CD4-positive, alpha-beta T cell treated with Interleukin-17A for 1 hour (primary cell): ENCODE results near the gene CAT.

Source experiments
- DNase-seq: peaks from one replicate; pipeline ENCODE4 v3.0.0-alpha.2; 2020

Gene CAT

DNA sequence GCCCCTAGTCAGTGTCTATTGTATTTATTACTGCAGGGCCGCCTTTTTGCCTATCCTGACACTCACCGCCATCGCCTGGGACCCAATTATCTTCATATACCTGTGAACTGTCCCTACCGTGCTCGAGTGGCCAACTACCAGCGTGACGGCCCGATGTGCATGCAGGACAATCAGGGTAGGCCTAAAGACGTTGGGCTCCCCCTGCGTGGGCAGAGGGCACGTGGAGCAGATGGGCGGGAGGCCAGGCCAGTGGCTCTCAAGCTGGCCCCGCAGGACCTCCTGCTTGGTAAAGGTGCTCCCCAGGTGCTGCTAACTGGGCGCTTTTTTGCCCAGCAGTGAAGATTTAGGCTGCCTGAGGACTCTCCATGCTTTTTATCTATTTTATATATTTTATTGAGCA is 22.5 kb downstream of the CAT start:
- DNase-seq = no peak

DNA sequence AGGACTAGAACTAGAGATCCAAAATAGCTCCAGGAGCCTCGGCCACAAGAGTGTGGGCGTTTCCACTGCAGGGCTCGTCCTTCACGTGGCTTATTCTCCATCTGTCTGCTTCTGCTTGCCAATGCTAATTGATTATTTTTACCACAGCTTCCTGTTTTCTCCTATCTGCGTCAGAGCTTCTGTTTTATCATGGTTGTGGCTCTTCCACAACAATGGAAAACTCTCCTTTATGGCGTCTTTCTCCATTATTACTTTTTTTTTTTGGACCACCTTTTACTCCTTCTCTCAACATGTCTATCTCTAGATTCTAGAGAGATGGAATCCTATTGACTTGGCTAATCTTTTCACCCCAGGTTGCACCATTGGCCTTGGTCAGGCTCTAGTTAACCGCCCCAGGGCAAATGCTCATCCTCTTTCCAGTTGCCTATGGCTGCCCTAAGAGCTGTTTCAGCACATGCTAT is 25.9 kb downstream of the CAT start:
- DNase-seq = no peak

DNA sequence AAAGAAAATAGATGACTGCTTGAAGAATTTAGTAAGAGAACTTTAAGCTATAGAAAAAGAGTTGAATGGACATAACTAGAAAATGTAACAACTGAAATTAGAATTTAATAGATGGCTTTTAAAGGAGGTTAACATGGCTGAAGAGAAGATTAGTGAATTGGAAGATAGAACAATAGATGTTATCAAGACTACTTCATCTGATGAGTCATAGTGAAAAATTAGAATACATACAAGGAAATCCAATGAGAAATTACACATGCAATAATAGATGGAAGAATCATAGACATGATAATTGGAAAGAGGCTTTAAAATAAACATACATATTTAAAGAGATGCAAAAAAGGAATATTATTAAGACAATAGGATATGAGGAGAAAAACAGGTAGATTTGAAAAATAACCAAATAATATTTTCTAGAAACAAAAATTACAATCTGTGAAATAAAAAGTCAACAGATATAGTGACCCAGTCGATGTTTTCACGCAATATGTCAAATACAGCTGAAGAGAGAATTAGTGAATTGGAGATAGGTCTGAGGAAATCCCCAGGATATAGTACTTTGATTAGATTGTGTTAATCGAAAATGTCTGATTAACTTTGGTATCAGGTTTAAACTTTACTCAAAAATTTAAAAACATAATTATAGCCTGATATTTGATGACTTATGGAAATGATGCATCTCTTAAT is 28.2 kb downstream of the CAT start:
- no peak for DNase-seq

DNA sequence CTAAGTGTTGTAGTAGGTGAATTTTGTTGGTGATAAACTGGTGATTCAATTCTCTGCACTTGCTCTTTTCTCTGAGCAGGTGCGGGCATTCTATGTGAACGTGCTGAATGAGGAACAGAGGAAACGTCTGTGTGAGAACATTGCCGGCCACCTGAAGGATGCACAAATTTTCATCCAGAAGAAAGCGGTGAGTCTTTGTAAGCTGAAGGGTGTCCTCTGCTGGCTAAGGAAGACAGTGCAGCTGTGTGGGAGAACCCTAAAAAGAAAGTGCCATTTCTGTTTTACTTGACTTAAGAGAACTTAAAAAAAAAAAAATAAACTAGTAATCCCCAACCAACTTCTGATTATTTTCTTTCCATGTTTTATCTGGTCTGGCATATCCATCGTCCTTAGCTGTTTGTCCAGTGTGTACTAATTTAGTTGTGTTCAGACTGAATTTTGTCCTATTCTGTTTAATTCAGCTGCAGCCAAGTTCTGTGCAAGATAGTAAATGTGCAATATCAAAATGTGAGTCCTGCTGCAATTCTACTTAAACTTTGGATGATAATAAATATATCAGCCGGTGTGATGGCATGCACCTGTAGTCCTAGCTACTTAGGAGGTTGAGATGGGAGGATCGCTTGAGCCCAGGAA is 29.6 kb downstream of the CAT start:
- DNase-seq = peak; percentile 43

DNA sequence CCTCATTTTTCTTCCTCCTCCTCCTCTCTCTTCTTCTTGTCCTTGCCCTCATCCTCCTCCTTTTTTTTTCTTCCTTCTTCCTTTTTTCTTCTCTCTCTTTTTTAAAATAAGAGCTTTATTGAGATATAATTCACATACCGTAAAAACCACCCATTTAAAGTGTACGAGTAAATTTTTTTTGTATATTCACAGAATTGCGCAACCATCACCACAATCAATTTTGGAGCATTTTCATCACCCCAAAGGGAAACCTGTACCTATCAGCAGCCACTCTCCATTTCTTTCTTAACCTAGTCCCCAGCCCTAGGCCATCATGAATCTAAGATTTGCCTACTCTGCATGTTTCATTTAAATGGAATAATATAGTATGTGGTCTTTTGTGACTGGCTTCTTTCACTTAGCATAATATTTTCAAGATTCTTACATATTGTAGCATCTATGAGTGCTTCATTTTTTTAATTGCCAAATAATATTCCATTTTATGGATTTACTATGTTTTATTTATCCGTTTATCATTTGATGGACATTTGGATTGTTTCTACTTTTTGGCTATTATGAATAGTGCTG is 35.0 kb downstream of the CAT start:
- no peak for DNase-seq

DNA sequence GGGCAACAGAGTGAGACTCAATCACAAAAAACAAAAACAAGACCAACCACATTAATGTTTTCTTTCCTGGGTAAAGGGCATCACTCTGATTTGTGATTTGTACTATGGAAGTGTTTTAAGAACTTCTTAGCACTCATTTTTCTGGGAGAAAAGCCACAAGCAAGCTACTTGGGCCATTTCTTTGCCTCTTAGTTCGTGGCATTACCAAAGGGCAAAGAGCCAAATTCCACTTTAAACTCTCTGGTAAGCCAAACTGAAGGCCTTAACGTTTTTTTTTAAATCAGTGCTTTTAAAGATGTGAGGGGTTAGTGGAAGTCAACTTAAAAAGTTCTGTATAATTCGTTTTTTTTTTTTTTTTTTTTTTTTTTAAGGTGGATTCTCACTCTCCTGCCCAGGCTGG is 36.9 kb downstream of the CAT start:
- no peak for DNase-seq

DNA sequence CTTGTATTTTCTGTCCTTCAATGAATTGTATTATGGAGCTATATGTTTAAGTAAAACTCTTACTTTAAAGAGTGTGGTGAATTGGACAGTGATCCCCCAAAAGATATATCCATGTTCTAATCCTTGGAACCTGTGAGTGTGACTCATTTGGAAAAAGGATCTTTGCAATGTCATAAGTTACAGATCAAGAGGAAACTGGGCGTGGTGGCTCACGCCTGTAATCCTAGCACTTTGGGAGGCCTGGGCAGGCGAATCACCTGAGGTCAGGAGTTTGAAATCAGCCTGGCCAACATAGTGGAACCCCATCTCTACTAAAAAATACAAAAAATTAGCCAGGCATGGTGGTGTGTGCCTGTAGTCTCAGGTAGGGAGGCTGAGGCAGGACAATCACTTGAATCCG is 38.1 kb downstream of the CAT start:
- DNase-seq = no peak

DNA sequence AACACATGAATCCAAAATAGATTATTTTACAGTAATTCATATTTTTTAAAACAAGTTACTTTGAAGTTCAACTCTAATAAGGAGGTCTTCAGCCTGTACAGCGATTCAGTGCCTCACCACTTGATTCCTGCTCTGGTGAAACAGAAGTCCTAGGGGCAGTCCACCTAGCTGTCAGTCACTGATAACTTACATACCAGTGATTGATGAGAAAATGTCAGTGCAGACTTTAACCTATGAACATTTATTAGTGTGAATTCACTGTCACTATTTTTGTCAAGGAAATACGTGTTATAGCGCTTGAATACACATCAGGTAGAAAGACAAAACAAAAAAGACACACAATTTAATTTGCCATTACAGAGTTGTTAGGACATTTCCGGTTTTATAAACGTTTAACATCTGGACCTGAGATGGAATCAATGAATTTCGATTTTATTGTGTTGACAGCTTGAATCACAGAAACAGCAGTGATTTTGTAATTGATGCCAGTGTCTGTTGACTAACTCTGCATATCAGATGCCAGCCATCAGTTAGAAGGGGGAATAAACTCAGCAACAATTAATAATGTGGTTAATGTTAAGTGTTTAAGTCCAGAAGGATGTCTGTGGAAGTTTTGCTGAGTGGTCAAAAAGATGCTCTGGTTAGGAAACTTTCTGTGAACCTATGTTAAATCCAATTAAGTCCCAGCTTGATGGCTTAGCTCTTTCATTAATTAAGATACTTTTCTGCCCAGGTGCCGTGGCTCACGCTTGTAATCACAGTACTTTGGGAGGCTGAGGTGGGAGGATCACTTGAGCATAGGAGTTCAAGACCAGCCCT is 40.3 kb downstream of the CAT start:
- DNase-seq = no peak

DNA sequence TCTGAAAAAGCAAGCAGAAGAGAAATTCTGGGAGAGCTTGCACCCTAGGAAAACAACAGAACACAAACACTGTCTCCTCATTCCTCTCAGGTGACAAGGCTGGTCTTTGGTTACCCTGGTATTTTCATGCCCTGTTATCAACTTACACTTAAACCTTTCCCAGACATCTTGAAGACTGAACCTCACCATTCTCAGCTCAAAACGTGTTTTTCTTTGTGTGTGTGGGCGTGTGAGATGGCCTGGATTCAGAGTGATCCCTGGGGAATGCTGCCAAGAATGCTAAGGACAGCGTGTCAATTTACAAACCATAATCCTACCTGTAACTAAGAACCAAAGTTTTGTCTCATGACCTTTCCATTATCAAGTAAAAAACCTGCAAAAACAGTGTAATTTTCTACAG is 41.6 kb downstream of the CAT start:
- no peak for DNase-seq

DNA sequence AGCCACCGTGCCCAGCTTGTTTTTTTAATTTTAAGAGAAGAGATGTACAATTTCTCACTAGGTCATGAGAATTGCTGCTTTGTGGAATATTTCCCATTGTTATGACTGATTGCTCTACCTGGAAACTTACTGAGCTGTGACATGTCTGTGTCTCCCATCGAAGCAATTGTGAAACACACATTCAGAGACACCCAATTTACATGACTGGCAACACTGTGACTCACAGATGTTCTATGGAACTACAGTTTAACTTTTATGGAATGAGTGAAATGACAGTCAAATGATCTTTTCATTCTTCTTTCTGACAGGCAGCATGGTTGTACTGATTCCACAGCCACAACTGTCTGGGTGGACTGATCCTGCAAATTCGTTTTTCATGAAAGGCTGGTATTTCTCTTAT is 42.6 kb downstream of the CAT start:
- DNase-seq = no peak

DNA sequence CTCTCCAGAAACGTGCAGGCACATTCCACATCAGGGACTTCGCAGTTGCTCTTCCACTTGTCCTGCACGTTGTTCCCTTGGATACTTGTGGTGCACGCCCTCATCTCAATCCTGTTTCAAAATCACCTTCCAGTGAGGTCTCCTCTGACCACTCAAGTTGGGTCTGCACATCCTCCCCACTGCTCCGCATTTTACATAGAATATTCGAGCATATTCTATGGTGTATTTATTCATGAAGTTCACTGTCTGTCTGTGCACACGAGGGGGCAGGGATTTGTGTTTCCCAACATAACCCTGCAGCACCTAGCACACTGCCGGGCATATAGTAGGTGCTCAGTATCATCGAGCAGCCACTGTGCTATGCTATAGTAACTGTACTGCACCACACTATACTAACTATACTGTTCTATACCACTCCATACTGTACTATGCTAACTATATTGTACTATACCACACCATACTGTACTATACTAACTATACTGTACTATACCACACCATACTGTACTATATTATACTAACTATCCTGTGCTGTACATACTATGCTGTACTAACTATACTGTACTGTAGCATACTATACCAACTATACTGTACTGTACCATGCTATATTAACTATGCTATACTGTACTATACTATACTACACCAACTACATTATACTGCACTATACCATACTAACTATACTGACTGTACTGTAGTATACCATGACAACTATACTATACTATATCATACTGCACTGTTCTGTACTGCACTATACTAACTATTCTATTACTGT is 44.6 kb downstream of the CAT start:
- DNase-seq = no peak

DNA sequence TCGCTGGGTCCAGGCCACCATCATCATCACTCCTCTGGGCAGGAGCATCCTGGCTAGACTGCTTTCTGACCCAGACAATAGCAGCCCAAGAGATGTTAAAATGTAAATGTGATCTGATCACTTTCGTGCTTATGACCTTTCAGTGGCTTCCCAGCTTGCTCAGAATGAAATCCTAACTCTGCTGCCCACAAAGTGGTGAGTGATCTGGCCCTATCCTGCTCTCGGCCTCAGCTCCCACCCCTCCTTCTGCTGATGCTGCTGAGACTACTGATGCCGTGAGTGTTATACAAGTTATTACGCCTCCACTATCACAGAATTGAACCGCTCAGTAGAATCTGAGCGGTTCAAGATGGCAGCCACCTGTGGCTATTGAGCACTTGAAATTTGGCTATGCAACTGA is 48.7 kb downstream of the CAT start:
- DNase-seq = no peak

DNA sequence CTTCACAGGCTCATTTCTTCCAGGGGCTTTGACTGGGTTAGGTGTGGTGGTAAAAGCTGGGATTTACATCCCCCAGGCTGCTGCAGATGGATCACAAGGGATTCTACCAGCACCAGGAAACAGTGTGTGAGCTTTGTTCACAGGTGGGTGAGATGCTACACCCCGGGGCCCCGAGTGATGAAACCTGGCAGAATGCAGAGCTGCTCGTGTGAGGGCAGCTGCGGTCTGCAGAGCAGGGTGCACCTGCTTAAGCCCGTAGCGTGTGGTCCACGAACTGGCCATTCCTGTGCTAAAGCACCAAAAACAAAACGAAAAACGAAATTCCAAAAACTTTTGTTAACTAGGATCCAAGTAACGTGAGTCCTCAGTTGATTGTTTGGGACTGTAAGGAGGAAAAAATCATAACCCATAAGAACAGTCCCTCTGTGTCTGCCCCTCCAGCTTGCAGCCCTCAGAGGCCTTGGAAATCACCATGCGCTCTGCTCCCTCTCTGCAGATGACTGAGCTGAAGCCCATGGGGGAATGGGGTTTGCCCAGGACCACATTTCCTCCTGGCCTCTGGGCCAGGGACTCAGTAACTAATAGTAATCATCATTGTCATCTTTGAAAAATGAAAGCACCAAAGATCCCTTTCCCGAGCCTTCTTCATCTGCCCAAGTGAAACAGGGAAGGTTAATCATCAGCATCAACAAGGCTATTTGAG is 50.3 kb downstream of the CAT start:
- DNase-seq = no peak

DNA sequence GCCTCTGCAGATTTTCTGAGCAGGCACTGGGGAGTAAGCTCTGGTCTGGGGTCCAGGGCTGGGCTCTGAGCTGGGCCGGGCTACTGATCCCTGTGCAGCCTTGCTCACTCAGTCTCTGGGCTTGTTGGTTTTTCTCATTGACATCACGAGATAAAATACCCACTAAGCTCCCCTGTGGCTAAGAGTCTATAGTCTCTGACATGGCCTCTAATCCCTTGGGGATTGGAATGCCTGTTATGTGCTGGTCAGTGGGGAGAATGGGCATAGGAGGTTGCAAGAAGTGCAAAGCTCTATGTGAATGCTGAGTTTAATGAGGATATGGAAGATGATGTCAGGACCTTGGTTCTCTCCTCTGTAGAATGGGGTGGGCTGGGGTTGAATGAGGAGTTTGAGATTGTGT is 51.6 kb downstream of the CAT start:
- DNase-seq = no peak

DNA sequence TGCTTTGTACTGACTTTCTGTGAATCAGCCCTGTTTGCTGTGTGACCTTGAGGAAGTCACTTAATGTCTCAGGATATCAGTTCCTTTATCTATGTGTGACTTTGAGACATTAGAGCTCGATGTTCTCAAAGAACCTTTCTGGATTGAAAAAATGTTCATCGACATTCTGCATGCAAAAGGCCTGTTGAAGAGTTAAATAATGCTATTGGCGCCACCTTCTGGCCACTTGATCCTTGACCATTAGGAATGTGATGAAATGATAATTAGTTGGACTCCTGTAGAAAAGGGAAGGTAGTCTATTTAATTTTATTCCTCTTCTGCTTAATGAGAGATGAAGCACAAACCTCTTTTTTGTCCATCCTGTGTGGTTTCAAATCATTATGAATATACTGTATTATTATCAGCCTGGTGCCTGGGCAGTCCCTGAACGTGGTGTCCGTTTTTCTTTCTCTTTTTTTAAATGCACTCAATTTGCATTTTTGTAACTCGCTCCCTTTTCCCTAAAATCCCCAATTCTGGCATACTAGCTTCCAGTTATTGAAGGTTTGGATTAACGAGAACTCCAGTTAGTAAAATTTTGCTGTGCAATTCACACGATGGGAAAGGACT is 54.2 kb downstream of the CAT start:
- peak; percentile 48 for DNase-seq

DNA sequence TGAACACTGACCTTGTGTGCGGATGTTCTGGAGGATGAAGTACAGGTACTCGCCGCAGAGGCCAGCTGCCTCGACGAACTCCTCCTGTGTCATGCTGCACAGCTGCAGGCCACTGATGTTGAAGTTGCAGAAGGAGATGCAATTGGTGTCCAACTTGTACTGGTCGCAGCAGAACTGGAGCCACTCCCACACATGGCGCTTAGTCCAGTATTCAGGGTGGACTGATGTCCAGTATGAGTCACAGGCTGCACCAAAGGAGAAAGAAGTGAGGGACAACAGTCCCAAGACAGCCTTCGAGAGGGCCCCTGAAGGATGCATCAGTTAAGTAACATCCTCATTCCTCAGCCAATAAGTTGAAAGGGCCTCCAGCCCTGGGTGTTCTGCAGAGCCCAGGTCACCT is 54.7 kb downstream of the CAT start:
- DNase-seq = no peak

DNA sequence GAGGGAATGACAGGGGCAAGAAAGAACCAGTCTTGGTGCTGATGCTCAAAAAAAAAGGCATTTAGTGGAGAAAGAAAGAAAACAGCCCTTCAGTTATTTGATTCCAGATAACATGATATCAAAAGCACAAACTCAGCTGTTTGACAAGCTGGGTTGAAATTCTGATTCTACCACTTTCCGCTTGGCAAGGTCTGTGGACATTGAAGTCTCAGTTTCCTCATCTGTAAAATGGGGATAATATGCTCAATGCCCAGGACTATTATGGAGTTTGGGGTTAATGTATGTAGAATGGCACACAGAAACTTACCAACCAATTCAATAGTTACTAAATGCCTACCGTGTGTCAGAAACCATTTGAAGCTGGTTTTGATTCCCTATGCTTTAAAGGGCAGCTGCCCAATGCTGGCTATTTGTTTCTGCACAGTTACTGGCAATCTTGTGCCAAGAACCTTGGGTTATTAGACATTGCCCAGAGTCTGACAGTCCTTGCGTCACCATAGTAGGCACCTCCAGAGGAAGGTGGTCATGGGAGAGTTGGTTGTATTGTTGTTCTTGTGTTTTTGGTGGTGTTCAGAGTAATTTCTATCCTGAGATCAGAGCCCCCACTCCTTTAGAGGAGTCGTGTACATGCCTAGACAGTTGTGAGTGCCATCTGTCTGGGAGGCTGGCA is 55.3 kb downstream of the CAT start:
- no peak for DNase-seq

DNA sequence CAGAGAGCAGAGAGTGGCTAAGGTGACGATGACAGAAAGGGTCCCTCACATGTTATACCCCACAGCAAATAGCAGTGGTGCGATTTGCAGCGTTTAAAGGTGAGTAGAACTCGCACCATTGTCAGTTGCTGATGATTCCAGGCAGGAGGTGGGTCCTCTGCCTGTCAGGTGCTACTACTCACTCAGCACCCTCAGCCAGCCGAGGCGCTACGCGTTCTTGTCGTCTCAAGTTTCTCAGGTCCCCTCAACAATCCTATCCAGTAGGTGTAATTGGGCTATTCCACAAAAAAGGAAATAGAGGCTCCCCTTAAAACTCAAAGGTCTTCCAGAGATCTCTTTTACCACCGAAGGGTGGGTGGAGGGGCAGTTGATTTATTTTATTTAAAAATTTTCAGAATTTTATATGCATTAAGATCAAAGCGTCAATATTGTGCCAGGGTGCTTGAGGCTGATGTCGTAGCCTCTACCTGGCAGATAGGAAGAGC is 56.5 kb downstream of the CAT start:
- no peak for DNase-seq

DNA sequence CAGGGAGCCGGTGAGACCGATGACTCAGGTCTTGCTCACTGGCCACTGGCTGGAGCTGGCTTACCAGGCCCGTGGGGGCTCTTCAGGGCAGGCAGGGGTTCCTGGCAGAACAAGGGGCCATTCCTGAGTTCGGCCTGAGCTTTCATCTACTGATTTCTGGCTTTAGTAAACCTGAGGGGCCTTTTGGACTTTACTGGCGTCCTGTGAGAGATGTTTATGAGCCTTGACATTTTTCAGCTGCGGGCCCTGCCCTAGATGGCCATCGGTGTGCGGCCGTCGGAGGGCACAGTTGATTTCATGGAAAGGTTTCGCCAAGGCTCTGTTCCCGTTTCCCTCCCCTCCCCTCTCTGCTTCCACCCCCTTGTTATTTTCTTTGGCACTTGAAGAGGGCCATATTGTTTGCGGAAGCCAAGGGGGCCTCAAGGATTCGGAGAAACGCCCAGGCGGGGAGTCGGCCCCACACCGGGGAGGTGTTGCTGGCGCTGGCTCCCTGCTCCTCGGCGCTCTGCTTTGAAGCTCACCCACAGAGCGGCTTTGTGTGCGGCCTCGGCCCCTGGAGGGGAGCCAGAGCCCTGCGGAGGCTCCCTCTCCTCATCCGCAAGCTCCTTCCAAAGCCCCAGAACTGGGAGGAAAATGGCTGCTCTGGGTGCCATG is 57.1 kb downstream of the CAT start:
- DNase-seq = no peak

DNA sequence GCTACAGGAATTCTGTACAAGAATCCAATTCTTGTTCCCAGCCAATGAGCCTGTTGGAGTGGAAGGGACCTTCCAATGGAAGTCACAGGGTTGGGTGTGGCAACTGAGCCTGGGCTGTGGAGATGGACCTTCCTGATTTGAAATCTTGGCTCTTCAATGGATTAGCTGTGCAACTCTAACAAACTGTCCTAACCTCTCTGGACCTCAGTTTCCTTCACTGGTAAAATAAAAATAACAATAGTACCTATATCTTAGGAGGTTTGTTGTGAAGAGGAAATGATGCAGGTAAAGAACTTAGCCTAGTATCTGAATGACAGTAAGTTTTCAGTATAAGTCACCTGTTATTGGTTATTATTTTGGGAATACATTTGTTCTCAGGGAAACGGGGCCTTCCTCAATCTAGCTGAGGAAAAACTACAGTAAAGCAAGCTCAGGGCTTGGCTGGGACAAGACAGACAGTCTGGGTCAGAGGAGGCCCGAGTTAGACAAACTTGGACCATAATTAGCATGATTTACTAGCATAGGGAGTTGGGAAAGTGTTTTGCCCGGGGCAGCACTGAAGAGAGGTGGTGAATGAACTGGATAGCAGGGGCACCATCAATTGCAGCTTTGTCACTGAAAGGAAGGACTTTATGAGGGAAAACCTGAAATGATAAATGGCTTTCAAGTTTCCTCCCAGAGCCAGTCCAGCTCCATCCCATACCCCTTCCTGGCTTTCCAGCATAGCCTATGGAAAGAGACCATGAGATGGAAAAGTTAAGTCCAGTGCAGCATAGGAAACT is 61.2 kb downstream of the CAT start:
- no peak for DNase-seq
